GM18868 (cell line): ENCODE data around the gene NUDCD3.
"Not testable (repeated sequence)": the region's sequence is repeated elsewhere in the genome, so short reads cannot be mapped to it uniquely, and the experiment has no call there.

Source experiments
- ATAC-seq: cut with Tn5 transposase; IDR thresholded peaks from one replicate; pipeline ENCODE4 v1.9.1; 2021; ENCODE audit warnings: mild to moderate bottlenecking, moderate library complexity; ENCODE audit not compliant: unreplicated experiment

NUDCD3 gene

DNA sequence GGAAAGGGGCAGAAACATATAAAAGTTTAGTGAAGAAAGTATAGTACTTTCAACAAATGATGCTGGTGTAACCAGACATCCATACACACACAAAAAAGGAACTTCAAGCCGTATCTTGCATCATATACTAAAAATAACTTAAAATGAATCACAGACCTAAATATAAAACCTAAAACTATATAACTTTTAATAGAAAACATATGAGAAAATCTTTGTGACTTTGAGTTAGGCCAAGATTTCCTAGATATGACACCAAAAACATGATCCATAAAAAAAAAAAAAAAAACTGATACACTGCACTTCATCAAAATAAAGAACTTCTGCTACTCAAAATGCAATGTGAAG, 40.9 kb downstream of the NUDCD3 start:
- ATAC-seq: no peak

DNA sequence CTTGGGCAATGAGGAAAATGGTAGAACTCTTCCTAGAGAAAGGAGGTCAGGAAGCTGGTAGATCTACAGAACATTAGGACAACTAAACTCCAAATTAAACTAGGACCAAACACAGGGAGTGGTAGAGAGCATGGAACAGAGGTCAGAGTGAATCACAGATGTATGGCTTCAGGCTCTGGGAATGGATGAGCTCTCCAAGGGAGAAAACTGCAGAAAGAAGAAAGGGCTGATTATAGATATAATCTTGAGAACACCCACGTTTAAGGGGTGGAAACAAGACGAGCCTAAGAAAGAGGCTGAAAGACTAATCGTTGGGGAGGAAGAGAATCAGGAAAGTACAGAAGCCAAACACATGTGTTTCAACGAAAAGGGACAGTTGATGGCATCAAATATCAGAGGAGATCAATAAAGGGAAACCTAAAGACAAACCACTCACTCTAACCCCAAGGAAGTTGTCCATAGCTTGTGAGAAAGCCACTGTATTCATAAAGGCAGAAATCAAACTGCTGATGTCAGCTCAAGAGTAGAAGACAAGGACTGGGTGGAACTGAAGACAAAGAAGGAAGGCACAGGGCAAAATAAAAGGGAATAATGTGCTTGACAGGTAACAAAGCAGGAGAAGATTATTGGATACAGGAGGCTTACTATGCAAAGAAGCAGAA, 41.4 kb downstream of the NUDCD3 start:
- no peak for ATAC-seq

DNA sequence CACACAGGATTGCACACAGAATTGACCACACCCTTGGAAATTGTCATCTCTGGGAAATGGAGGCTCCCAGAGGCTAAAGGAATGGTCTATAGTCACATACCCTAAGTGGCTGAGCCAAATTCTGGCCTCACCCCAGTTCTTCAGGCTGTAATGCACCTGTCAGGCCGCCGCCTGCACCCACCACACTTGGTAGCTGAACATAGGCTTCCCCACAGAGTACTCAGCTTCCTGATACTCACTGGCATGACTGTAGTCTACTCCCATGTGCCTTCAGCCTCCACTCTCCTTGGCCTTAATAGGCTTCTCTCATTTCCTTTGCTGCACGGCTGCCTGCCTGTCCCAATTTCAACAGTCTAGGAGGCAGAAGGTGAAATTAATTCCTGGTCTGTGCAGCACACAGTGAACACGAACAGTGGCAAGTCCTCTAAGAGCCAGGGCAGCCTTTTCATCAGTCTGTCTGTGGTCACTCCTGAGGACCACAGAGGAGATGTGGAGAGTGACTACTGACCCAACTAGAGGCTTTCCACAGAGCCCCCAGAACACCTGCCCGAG, 42.5 kb downstream of the NUDCD3 start:
- no peak for ATAC-seq

DNA sequence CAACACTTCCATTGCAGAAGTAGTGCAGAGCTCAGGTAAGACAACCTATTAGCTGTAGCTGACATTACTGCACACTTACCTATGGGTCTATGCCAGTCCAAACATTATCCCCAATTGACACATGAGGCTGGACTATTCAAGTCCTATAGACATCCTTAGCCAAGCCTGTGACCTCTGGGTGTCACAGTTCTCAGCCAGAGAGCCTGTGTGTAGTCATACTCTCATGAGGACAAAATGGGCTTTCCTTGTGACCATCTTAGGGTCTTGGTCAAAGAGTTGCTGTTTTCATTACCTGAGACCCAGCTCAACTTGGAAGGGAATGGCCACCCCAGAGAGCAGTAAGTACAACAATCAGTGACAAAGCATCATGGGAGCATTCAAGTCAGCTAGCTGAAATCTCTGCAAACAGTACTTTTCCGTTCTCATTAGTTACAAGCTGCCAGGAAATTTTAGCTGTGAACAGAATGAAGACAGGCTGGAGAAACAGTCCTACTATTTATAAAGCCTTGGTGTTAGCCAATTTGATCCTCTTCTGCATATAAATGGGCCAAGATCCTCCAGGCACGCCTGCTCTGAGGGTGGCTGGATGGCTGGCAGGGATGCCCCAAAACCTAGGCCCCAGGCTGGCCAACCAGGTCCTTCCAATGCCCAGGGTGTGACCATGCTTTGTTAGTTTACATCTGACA, 44.3 kb downstream of the NUDCD3 start:
- ATAC-seq: no peak

DNA sequence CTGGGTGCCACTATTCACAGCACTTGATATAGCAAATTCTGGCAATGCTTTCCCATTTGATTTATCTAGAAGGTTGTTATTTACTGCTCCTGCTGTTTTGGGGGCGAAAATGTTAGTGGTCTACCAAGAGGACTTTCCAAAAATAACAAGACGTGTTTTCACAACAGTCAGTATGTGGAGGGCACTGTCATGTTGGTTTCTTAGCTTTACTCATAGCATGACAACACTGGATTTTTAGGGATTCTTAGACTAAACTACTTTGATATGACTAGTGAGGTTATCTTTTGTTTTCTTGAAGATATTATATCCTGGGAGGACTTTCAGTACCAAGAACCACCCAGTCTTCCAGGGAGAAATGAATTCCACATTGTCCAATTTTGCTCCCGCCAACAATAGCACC, 49.4 kb downstream of the NUDCD3 start:
- ATAC-seq: no peak

DNA sequence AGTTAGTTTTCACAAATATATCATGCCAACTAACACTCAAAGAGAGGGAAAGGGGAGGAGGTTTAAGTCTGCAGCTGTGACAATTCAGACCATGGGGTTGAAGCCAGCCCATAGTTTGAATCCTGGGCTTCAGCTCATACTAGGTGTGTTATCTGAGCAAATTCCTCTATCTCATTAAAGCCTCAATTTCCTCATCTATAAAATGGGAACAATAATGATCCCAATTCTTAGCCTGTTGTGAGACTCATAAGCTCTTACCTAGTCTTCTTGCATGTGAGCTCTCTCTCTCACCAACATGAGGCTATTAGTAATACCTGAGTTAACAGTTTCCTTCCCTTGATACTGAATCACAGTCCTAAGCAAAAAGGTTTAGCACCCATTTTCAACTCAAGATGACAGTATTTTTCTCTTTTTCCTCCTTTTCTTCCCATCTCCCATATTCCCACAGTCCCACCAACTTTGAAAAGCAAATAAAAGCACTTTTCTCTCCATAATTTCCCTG, 49.8 kb downstream of the NUDCD3 start:
- ATAC-seq: no peak

DNA sequence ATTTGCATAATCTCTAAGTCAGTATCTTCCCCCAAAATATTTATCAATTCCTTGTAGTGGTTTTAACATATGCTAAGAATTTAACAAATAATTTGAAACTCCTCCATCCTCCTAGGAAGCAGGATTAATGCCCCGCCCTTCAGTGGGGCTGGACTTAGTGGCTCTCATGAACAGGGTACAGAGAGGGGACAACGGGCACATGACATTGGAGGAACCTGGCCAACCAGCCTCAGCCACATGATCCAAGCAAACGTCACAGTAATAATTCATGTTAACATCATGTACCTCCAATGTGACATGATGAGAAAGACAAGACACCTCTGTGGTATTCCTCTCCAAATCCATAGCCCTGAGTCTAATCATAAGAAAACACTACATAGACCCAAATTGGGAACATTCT, 50.5 kb downstream of the NUDCD3 start:
- ATAC-seq: no peak

DNA sequence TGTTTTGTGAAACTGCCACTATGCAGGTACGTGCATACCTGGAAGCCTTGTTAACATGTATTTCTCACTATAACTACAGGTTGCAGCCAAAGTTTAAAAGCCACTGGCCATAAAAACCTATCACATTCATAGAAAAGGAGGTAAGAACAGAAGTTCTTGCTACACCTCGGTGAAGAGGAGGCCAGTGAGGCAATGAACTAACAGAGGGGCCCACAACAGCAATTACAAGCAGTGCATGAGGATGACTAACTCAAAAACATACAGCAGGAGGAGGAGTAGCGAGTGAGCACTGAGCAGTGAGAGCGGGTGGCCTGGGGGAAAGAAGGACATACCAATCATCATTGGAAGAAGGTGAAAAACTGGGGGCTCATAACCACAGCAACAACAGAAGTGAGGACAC, 51.6 kb downstream of the NUDCD3 start:
- no peak for ATAC-seq

DNA sequence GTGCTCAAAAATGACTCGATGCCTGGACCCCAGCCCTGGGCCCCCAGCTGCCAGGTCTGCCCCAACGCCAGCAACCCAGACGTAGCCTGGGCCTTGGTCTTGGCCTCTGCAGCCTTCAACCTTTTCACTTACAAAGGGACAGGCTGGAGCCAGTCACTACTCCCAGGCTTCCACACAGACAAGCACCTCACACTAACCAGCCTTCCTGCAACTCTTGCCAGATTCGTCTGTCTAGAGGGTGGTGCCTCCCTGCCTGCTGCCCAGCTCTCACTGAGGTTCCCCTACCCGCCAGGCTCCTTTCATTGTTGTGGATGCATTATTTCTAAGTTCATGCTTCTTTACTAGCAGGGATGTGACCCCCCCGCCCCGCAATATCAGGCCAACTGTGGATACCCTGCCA, 56.3 kb downstream of the NUDCD3 start:
- no peak for ATAC-seq

DNA sequence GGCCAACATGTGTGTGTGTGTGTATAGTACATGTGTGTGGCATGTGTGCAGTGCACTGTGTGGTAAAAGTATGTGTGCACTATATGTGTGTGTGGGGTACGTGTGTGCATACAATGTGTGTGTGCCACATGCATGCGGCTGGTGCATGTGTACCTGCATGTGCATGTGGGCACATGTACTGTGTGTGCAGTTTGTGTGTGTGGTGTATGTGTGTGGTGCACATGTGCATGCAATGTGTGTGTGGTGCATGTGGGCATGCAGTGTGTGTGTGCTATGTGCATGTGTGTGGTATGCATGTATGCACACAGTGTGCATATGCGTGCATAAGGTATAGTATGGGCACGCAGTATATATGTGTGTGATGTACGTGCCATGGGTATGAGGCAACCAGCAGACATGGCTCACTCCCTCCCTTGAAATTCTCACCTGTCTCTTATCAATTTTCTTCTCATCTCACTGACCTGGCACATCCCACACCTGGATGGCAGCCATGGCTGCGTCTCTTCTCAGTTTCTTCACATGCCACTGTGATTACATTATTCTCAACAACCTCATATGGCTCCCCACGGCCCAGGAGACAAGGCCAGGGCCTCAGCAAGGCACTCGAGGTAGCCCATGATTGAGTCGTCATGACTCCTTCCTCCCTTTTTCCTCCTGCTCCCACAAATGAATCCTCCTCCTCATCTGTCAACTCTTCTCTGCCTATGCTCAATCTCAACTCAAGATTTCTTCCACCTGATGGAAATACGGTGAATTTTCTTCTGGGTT, 57.0 kb downstream of the NUDCD3 start:
- ATAC-seq: no peak

DNA sequence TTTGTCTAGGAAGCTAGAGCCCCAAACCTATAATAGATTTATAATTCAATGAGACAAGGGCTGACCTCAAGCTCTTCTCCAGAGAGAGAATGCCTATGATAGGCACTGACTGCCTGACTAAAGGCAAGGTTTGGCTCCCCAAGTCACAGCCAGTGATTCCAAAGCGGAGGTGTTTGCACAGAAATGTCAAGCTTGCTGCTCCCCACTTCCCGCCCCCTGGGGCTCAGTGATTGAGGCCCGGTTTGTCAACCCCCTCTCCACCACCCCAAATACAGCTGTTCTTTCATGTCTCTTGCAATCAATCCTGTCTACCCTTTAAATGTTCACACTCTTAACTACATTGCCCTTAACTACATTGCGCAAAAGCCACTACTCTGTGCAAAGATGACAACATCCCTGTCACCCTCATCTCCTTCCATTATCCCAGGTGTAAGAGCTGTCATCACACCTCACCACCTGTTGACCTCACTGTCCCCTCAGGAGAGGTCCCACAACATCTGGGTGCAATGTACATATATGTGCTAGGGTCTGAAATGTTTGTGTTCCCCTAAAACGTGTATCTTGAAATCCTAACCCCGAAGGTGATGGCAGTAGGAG, 58.0 kb downstream of the NUDCD3 start:
- ATAC-seq: no peak

DNA sequence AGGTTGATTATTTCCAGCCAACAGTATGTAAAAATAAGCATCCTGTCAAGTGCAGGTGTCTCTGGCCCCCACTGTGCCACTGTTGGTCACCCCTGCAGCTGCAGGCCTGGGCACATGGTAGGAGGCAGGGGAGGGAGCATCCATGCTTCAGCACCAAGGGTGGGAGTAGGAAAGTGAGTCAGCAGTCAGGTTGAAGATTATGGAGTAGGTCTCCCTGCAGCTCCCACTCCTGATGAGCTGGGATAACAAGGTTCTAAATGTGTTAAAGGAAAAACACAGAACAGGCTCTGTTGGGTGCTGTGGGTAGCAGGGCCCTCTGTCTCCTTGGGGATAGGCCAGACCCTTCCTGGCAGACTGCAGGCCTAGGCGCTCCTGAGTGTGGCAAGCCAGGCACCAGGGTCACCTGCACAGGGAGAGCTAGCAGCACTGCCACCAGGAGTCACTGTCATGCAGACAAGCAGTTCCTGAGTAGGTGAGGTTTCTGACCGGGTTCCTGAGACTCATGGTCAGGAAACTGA, 59.3 kb downstream of the NUDCD3 start:
- peak; percentile 79 for ATAC-seq

DNA sequence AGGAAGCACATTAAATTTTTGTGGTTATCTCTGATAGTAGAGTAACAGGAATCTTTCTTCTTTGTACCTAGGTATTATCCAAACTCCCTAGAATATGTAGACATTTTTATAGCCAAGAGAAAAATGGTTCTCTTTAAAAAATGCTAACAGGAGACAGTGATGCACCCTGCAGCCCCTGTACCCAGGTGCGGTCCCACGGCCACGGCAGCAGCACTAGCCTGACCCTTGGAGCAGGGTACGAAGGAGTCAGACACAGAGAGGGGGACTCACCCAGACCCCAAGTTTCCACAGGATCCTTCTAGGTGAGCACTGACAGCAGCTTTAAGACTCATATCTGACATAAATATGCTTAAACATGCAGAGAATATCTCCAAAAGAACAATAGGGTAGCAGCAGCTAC, 60.4 kb downstream of the NUDCD3 start:
- ATAC-seq: no peak

DNA sequence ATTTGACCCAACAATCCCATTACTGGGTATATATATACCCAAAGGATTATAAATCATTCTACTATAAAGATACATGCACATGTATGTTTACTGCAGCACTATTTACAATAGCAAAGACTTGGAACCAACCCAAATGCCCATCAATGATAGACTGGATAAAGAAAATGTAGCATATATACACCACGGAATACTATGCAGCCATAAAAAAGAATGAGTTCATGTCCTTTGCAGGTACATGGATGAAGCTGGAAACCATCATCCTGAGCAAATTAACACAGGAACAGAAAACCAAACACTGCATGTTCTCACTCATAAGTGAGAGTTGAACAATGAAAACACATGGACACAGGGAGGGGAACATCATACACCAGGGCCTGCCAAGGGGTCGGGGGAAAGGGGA, 65.7 kb downstream of the NUDCD3 start:
- ATAC-seq: not testable (repeated sequence)

DNA sequence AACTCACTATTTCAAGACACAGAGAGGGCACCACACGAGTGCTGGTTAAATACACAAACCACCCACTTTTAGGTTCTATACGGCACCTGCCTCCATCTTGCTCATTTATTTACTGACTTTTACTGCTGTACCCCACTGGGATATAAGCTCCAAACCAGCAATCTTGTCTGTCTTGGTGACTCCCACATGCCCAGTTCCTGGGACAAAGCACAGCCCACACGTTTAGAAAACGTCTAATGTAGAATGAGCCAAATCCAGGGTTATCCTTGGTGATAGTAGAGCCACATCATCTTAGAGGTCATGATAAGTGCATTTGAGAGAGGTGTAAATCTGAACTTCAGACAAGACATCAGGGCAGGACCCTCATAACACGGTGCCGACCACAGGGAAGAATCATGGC, 73.5 kb downstream of the NUDCD3 start:
- no peak for ATAC-seq

DNA sequence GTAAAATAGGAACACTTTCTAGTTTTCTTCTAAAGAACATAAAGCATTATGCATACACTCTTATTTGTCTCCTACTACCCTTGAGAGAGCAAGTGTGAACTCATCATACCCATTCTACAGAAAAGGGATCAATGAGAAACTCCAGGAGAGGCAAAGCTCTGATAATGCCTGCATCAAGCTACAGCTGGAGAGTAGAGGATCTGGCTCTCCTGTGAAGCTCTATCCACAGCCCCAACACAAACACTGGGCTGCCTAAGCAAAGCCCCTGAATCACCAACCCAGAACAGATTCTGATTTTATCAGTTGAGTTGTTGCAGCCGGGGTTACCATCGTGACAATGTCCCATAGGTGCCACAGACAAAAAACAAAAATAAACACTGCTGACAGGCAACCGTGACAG, 74.9 kb downstream of the NUDCD3 start:
- no peak for ATAC-seq

DNA sequence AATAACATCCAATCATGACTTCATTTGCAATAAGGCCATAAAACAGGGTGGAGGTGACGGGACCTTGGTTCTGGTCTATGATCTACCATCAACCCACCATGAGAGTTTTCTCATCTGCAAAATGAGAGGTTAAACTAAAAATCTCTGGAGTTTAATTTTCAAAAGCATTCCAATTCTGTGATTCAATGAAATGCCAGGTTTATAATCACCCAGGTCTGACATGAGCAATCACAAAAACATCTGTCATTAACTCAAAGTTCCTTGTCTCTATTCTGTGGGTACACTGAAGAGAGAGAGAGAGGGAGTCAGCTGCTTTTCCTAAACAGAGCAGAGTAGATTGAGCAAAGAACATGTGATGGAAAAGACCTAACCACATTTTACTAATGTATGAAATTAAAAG, 75.4 kb downstream of the NUDCD3 start:
- no peak for ATAC-seq

DNA sequence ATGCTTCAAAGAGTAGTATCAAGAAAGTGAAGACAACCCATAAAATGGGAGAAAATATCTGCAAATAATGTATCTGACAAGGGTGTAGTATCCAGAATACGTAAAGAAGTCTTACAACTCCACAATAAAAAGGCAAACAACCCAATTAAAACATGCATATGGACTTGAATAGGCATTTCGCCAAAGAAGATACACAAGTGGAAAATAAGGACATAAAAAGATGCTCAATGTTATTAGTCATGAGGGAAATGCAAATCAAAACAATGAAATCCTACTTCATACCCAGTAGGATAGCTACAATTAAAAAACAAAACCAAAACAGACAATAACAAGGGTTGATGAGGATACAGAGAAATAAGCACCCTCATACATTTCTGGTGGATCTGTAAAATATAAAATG, 79.2 kb downstream of the NUDCD3 start:
- no peak for ATAC-seq

DNA sequence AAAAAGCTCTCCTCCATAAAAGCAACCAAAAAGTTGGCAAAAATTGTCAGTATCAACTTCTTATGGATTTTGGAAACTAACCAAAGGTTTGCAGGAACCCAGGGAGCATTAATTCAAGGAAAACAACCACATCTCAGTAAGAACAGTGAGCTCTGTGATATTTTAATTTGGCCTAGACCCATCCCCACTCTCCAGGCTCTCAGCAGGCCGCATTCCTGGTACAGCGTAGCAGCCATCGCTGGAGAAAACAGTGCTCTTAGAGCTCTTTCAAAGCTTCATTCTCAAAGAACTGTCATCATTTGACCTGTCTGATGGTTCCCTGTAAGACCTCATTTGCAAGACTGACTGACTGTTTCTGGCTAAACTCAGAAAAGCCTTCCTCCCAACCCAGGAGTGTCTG, 81.9 kb downstream of the NUDCD3 start:
- no peak for ATAC-seq

DNA sequence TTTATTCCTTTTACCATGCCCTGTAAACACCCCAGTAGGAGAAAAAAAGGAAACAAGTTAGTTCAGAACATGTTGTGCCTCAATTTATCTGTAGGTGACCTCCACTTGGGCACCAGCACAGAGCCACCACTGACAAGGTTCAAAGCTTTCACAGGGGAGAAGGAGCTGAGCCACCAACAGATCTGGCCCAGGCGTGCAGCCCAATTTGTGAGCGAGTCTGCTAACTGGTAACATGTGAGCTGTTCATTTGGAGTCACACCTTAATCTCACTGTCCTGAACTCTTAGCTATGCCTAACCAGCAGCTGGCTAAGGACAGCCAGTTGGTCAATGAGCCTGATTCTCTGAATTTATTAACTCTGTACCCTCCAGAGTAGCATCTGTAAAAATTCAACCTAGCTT, 86.7 kb downstream of the NUDCD3 start:
- ATAC-seq: no peak

DNA sequence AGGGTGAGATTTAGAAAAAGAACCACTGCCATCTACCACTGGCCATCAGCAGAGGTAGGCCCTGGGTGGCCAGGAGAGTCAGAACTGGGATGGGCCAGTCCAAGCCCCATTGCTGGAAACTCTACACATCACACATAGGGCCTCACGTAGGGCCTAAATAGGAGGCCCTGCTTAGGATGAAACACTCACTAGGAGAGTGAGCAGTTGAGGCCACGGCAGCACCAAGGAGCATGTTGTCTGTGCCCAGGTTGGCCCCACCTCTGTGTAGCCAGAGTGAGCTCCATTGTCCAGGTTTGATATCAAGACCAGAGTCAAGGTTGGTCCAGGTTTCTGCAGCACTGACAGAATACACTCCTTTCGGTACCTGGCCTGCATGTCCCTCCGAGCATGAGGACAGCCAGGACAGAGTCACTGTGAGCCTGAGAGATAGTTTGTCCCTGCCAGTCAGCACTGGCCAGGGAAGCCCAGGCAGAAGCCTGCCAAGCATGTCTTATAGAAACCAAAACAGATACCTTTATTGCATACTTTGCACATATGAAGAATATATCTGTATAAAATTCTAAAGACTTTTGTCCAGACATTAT, 87.2 kb downstream of the NUDCD3 start:
- ATAC-seq: no peak
